SK-N-SH (cell line): ENCODE results near the gene FKBP5. TPM values are rescaled to one million over a fixed set of nuclear protein-coding genes. Genes with fewer than 3 reads are reported as not detected.

Source experiments
- CTCF ChIA-PET: fragments of 300-600, 350-600 bp; formaldehyde crosslinking; extraction: SDS; loops from one replicate; lab custom pipeline; 2021; lab: Yijun Ruan, JAX
- POLR2A ChIA-PET: fragments of 350-600 bp; sonication (Branson Sonifier 250); formaldehyde crosslinking; extraction: SDS; loops from one replicate; lab custom pipeline; 2020; ENCODE audit warnings: antibody characterized with exemption, inconsistent platforms; lab: Yijun Ruan, JAX
- DNase-seq: peaks from one replicate; pipeline ENCODE4 v3.0.0; 2012
- H2AFZ ChIP-seq: fragments of 200-600 bp; sonication (generic); 2 replicates; pipeline ENCODE4 v1.8.1; 2016; ENCODE audit warnings: antibody characterized with exemption, mild to moderate bottlenecking, low read depth
- H3F3A ChIP-seq: fragments of 200-600 bp; sonication (generic); replicated peaks from 2 replicates; pipeline ENCODE3; 2016; ENCODE audit warnings: antibody characterized with exemption, mild to moderate bottlenecking; ENCODE audit not compliant: insufficient read depth
- H3K27ac ChIP-seq, 2 experiments: fragments of 200-500 bp in 1 of 2; fragments of 200-600 bp in 1 of 2; sonication (Bioruptor generic) in 1 of 2; sonication (generic), shearing (Covaris generic) in 1 of 2; 2 replicates each; pipeline versions ENCODE4 v1.5.1 to v1.6.1; 2014 to 2016; ENCODE audit warnings: low read depth in 2 of 2, inconsistent platforms in 1 of 2, low read length in 1 of 2, mild to moderate bottlenecking in 1 of 2, mixed read lengths in 1 of 2
- H3K27me3 ChIP-seq: fragments of 200-600 bp; sonication (generic), shearing (Covaris generic); 2 replicates; pipeline ENCODE4 v1.6.1; 2016; ENCODE audit warnings: mixed run types; ENCODE audit not compliant: insufficient read depth
- H3K36me3 ChIP-seq, 2 experiments: fragments of 200-500 bp in 1 of 2; fragments of 200-600 bp in 1 of 2; sonication (Bioruptor generic) in 1 of 2; sonication (generic) in 1 of 2; replicated peaks in 1 of 2; 2 replicates each; pipeline versions ENCODE3 to v1.5.1; 2014 to 2016; ENCODE audit warnings: low read length in 1 of 2, mild to moderate bottlenecking in 1 of 2; ENCODE audit not compliant: insufficient read depth in 2 of 2, control insufficient read depth in 1 of 2
- H3K4me1 ChIP-seq, 2 experiments: fragments of 200-500 bp in 1 of 2; fragments of 200-600 bp in 1 of 2; sonication (Bioruptor generic) in 1 of 2; sonication (generic), shearing (Covaris generic) in 1 of 2; 2 replicates each; pipeline versions ENCODE4 v1.5.1 to v1.6.1; 2014 to 2016; ENCODE audit warnings: low read depth in 1 of 2, low read length in 1 of 2, mixed run types in 1 of 2; ENCODE audit not compliant: insufficient read depth in 2 of 2, control insufficient read depth in 1 of 2
- H3K4me2 ChIP-seq: fragments of 200-600 bp; sonication (generic), shearing (Covaris generic); 2 replicates; pipeline ENCODE4 v1.6.1; 2017; ENCODE audit warnings: mixed run types
- H3K4me3 ChIP-seq, 2 experiments: fragments of 200-500 bp in 1 of 2; fragments of 200-600 bp in 1 of 2; sonication (Bioruptor generic) in 1 of 2; sonication (generic), shearing (Covaris generic) in 1 of 2; 2 replicates each; pipeline versions ENCODE4 v1.5.1 to v1.8.1; 2014 to 2016; ENCODE audit warnings: low read depth in 2 of 2, inconsistent platforms in 1 of 2, low read length in 1 of 2, mild to moderate bottlenecking in 1 of 2, mixed read lengths in 1 of 2, moderate library complexity in 1 of 2
- H3K79me2 ChIP-seq: fragments of 200-600 bp; sonication (generic); 2 replicates; pipeline ENCODE4 v1.8.1; 2017; ENCODE audit warnings: mild to moderate bottlenecking; ENCODE audit not compliant: insufficient read depth
- H3K9ac ChIP-seq: fragments of 200-600 bp; sonication (generic); 2 replicates; pipeline ENCODE4 v1.6.1; 2017; ENCODE audit warnings: mixed run types
- H3K9me2 ChIP-seq: fragments of 200-600 bp; sonication (generic); 2 replicates; pipeline ENCODE4 v1.6.1; 2017; ENCODE audit warnings: mixed run types
- H3K9me3 ChIP-seq: fragments of 200-600 bp; sonication (generic); 2 replicates; pipeline ENCODE4 v1.6.1; 2017; ENCODE audit warnings: mixed run types, mild to moderate bottlenecking, moderate library complexity
- H4K20me1 ChIP-seq: fragments of 200-600 bp; sonication (generic); 2 replicates; pipeline ENCODE4 v1.6.1; 2017; ENCODE audit warnings: mild to moderate bottlenecking, mixed run types; ENCODE audit not compliant: insufficient read depth
- CHD2 ChIP-seq: fragments of 150-350 bp; IDR thresholded peaks from 2 replicates; pipeline ENCODE4 v1.6.1; 2018; ENCODE audit warnings: low read length; ENCODE audit not compliant: partially characterized antibody
- ELF1 ChIP-seq: IDR thresholded peaks from 2 replicates; pipeline ENCODE4 v1.4.0; 2012
- EP300 ChIP-seq, 2 experiments: IDR thresholded peaks; 2 replicates each; pipeline versions ENCODE4 v1.4.0 to v1.6.1; 2012; ENCODE audit warnings: borderline replicate concordance in 1 of 2, low read depth in 1 of 2, low read length in 1 of 2
- GABPA ChIP-seq: IDR thresholded peaks from 2 replicates; pipeline ENCODE4 v1.4.0; 2012; ENCODE audit warnings: low read depth, mild to moderate bottlenecking
- GATA2 ChIP-seq: sonication (generic); formaldehyde crosslinking; IDR thresholded peaks from 2 replicates; pipeline ENCODE4 v1.5.0; 2020; ENCODE audit warnings: mild to moderate bottlenecking, missing genetic modification reagents
- IRF3 ChIP-seq: fragments of 150-350 bp; IDR thresholded peaks from 2 replicates; pipeline ENCODE4 v1.6.1; 2016; ENCODE audit warnings: mild to moderate bottlenecking, low read depth, low read length
- MAX ChIP-seq: IDR thresholded peaks from 2 replicates; pipeline ENCODE4 v1.4.0; 2012; ENCODE audit warnings: low read depth
- PBX3 ChIP-seq: IDR thresholded peaks from 2 replicates; pipeline ENCODE4; 2012
- POLR2AphosphoS5 ChIP-seq: IDR thresholded peaks from 2 replicates; pipeline ENCODE4 v1.6.1; 2012; ENCODE audit warnings: low read depth, low read length
- RAD21 ChIP-seq: IDR thresholded peaks from 2 replicates; pipeline ENCODE4 v1.6.1; 2012; ENCODE audit warnings: mild to moderate bottlenecking, low read length
- RXRA ChIP-seq: IDR thresholded peaks from 2 replicates; pipeline ENCODE4 v1.4.0; 2012; ENCODE audit warnings: low read depth, mild to moderate bottlenecking, borderline replicate concordance
- SMC3 ChIP-seq: IDR thresholded peaks from 2 replicates; pipeline ENCODE4 v1.6.1; 2012; ENCODE audit warnings: low read depth, low read length, improper control_type of control experiment
- TAF1 ChIP-seq: IDR thresholded peaks from 2 replicates; pipeline ENCODE4 v1.6.1; 2012; ENCODE audit warnings: low read depth, mild to moderate bottlenecking, low read length, moderate library complexity, borderline replicate concordance
- TCF12 ChIP-seq: IDR thresholded peaks from 2 replicates; pipeline ENCODE4 v1.4.0; 2012
- TEAD4 ChIP-seq: IDR thresholded peaks from 2 replicates; pipeline ENCODE4 v1.4.0; 2012; ENCODE audit warnings: mild to moderate bottlenecking, borderline replicate concordance; ENCODE audit not compliant: insufficient read depth
- USF1 ChIP-seq: IDR thresholded peaks from 2 replicates; pipeline ENCODE4 v1.4.0; 2012; ENCODE audit warnings: low read depth, borderline replicate concordance
- WGBS: methylation state at CpG from one replicate; pipeline ENCODE4 v1.1.6; 2017; ENCODE audit warnings: low lambda C conversion rate; 5-methylcytosine and 5-hydroxymethylcytosine counted together
- polyA plus RNA-seq, 3 experiments: library from polyadenylated mRNA; depleted of rRNA; stranded (reverse); fragments of >200 nt; gene quantifications; 2 replicates each; pipeline ENCODE4 v1.2.3, GENCODE V29; 2012
- TF ChIP-seq, protein P1 (sequence below): IDR thresholded peaks from 2 replicates; pipeline ENCODE4 v1.4.0; 2012; ENCODE audit warnings: low read depth, borderline replicate concordance
- TF ChIP-seq, protein P2 (sequence below): IDR thresholded peaks from 2 replicates; pipeline ENCODE4 v1.6.1; 2012; ENCODE audit warnings: mild to moderate bottlenecking, low read depth, low read length, moderate library complexity
- TF ChIP-seq, protein P3 (sequence below): fragments of 200-600 bp; sonication (generic); IDR thresholded peaks from 2 replicates; pipeline ENCODE4 v1.6.1; 2017; ENCODE audit warnings: antibody characterized with exemption, mild to moderate bottlenecking, moderate library complexity

Gene FKBP5
- polyA plus RNA-seq, 1 of the 3 experiments (the other 2 are of a cell fraction), result 5.1 TPM

DNA sequence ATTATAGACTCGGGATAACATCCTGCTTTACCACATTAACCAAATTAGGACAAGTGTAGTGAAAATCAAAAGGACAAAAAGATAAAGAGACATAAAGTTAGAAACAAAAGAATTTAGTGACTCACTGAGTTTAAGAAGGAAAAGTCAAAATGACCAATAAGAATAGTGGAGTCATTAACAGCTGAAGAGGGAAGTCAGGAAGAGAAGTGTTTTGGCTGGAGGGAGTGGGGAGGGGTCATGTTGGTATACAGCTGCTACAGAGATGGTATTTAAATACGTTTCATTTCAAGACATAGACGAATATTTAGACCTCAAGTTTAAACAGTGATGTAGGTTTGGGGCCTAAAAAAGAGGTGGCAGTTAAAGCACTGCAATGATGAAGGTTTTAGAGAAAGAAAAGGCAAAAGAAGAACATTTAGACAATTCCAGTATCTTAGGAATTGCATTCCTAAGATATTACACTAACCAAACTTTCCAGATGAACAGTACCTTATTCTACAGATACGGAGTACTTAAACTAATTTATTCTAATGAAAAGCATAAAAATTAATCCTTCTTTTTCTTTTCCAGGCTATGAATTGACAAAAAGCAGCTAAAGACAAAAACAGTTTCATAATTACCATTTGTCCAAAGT, 10.6 kb downstream of the FKBP5 start:
- peak overlapping the region; percentile 49; the same call in 1 of the 2 replicates for H3K4me2 ChIP-seq
- no peaks in the 10 kb centered on the region for H3K36me3 ChIP-seq
- TF ChIP-seq SMC3, result no peak
- TF ChIP-seq, protein P1, sequence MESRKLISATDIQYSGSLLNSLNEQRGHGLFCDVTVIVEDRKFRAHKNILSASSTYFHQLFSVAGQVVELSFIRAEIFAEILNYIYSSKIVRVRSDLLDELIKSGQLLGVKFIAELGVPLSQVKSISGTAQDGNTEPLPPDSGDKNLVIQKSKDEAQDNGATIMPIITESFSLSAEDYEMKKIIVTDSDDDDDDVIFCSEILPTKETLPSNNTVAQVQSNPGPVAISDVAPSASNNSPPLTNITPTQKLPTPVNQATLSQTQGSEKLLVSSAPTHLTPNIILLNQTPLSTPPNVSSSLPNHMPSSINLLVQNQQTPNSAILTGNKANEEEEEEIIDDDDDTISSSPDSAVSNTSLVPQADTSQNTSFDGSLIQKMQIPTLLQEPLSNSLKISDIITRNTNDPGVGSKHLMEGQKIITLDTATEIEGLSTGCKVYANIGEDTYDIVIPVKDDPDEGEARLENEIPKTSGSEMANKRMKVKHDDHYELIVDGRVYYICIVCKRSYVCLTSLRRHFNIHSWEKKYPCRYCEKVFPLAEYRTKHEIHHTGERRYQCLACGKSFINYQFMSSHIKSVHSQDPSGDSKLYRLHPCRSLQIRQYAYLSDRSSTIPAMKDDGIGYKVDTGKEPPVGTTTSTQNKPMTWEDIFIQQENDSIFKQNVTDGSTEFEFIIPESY, result no peak
- TF ChIP-seq TCF12, result no peak
- TF ChIP-seq, protein P2, sequence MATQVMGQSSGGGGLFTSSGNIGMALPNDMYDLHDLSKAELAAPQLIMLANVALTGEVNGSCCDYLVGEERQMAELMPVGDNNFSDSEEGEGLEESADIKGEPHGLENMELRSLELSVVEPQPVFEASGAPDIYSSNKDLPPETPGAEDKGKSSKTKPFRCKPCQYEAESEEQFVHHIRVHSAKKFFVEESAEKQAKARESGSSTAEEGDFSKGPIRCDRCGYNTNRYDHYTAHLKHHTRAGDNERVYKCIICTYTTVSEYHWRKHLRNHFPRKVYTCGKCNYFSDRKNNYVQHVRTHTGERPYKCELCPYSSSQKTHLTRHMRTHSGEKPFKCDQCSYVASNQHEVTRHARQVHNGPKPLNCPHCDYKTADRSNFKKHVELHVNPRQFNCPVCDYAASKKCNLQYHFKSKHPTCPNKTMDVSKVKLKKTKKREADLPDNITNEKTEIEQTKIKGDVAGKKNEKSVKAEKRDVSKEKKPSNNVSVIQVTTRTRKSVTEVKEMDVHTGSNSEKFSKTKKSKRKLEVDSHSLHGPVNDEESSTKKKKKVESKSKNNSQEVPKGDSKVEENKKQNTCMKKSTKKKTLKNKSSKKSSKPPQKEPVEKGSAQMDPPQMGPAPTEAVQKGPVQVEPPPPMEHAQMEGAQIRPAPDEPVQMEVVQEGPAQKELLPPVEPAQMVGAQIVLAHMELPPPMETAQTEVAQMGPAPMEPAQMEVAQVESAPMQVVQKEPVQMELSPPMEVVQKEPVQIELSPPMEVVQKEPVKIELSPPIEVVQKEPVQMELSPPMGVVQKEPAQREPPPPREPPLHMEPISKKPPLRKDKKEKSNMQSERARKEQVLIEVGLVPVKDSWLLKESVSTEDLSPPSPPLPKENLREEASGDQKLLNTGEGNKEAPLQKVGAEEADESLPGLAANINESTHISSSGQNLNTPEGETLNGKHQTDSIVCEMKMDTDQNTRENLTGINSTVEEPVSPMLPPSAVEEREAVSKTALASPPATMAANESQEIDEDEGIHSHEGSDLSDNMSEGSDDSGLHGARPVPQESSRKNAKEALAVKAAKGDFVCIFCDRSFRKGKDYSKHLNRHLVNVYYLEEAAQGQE, result no peak
- no peak for TF ChIP-seq TEAD4
- TF ChIP-seq USF1, result no peak
- TF ChIP-seq TAF1, result no peak
- TF ChIP-seq MAX, result no peak
- no peak for TF ChIP-seq POLR2AphosphoS5
- TF ChIP-seq PBX3, result no peak
- no peak for TF ChIP-seq IRF3
- no peak for TF ChIP-seq RAD21
- TF ChIP-seq GABPA, result no peak
- no peak for TF ChIP-seq RXRA
- TF ChIP-seq ELF1, result no peak
- TF ChIP-seq, protein P3, sequence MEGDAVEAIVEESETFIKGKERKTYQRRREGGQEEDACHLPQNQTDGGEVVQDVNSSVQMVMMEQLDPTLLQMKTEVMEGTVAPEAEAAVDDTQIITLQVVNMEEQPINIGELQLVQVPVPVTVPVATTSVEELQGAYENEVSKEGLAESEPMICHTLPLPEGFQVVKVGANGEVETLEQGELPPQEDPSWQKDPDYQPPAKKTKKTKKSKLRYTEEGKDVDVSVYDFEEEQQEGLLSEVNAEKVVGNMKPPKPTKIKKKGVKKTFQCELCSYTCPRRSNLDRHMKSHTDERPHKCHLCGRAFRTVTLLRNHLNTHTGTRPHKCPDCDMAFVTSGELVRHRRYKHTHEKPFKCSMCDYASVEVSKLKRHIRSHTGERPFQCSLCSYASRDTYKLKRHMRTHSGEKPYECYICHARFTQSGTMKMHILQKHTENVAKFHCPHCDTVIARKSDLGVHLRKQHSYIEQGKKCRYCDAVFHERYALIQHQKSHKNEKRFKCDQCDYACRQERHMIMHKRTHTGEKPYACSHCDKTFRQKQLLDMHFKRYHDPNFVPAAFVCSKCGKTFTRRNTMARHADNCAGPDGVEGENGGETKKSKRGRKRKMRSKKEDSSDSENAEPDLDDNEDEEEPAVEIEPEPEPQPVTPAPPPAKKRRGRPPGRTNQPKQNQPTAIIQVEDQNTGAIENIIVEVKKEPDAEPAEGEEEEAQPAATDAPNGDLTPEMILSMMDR, result no peak
- TF ChIP-seq GATA2 (CRISPR knock-in tag), result no peak
- no peak for TF ChIP-seq CHD2
- TF ChIP-seq EP300 (IDR thresholded peaks at IDR 0.05; ENCODE audit: borderline replicate concordance in 1 of 2, low read depth in 1 of 2, low read length in 1 of 2), result no peak
- peak overlapping the region; percentile 25 to 56; a peak in 3 of 4 replicates for H3K27ac ChIP-seq
- H3K9ac ChIP-seq, result no peak overlapping the region; the same call in 1 of the 2 replicates
- POLR2A ChIA-PET, result interaction anchor here (0.6 kb wide), 1 partner anchor 300 kb away, joined by 5 read pairs; no protein-coding TSS in a partner anchor
- H3K79me2 ChIP-seq, result peaks cover 4% of the 10 kb centered on the region; the same call in 1 of the 2 replicates
- no peaks in the 10 kb centered on the region for H3K9me3 ChIP-seq
- H3K9me2 ChIP-seq, result no peaks in the 10 kb centered on the region
- DNase-seq, result no peak
- H3K4me1 ChIP-seq, result peaks cover 4 to 26% of the 10 kb centered on the region in 2 experiments; a peak in 3 of 4 replicates
- H4K20me1 ChIP-seq, result no peaks in the 10 kb centered on the region
- H2AFZ ChIP-seq, result peak overlapping the region; percentile 31; the same call in 1 of the 2 replicates
- 53% methylated on average over 4 of the region's 4 CpGs for WGBS
- H3K27me3 ChIP-seq, result no peaks in the 10 kb centered on the region
- CTCF ChIA-PET, result interaction anchor here (0.6 to 1.0 kb wide), 2 partner anchors 59 to 95 kb away, joined by 3 read pairs; partner anchors contain the start of gene ARMC12
- no peak overlapping the region for H3K4me3 ChIP-seq
- H3F3A ChIP-seq, result peaks cover 7% of the 10 kb centered on the region
